ENCODE data around the gene CTRB2. TPM values are rescaled to one million over a fixed set of nuclear protein-coding genes. Genes with fewer than 3 reads are reported as not detected.
"Not testable (repeated sequence)": the region's sequence is repeated elsewhere in the genome, so short reads cannot be mapped to it uniquely, and the experiment has no call there.

Gene CTRB2
- total and polyA plus RNA-seq, 8 donors = 0.14 TPM; not detected in 7

- peak in 1 of 4 donors; percentile 56 for DNase-seq
- intact Hi-C loops (cut with DNase I) = no loop called here
- Histone ChIP-seq H3K27me3 (no peaks in the 10 kb centered on the region), H3K4me3 (no peak overlapping the region), H3K4me1 (peaks cover 43 to 57% of the 10 kb centered on the region in 2 donors), H3K36me3 (peaks cover 0 to 30% of the 10 kb centered on the region in 2 donors), H3K9me3 (no peaks in the 10 kb centered on the region), H3K27ac (no peak overlapping the region)
- ATAC-seq = no peak
- TF ChIP-seq CTCF (IDR thresholded peaks at IDR 0.05) = no peak
These were observed 34.5 kb upstream of the CTRB2 start for GRCh38 chr16:75241412-75241811.

- Histone ChIP-seq H3K36me3 (peaks cover 0 to 37% of the 10 kb centered on the region in 2 donors), H3K4me1 (peaks cover 36 to 49% of the 10 kb centered on the region in 2 donors)
- intact Hi-C loops (cut with DNase I); H3K27me3 ChIP-seq; H3K4me3 ChIP-seq; H3K27ac ChIP-seq; ATAC-seq; H3K9me3 ChIP-seq: not testable (repeated sequence)
- peak in 1 of 4 donors; percentile 61 for DNase-seq
These were observed 33.7 kb upstream of the CTRB2 start for GRCh38 chr16:75240633-75241032.

- H3K27me3 ChIP-seq = no peaks in the 10 kb centered on the region
- no peaks in the 10 kb centered on the region for H3K9me3 ChIP-seq
- ATAC-seq (no peak), DNase-seq (peak in 1 of 4 donors; percentile 71)
- H3K36me3 ChIP-seq = peaks cover 0 to 47% of the 10 kb centered on the region in 2 donors
- peak overlapping the region; percentile 51 to 77 for H3K27ac ChIP-seq
- H3K4me1 ChIP-seq = peaks cover 26 to 40% of the 10 kb centered on the region in 2 donors
- no peak overlapping the region for H3K4me3 ChIP-seq
- no peak for TF ChIP-seq CTCF (IDR thresholded peaks at IDR 0.05)
- intact Hi-C loops (cut with DNase I) = no loop called here
These were observed 32.7 kb upstream of the CTRB2 start for GRCh38 chr16:75239542-75240122.

- Histone ChIP-seq H3K9me3 (no peaks in the 10 kb centered on the region), H3K27ac (peak overlapping the region; percentile 51 to 77), H3K4me3 (no peak overlapping the region), H3K4me1 (peaks cover 20 to 39% of the 10 kb centered on the region in 2 donors), H3K27me3 (no peaks in the 10 kb centered on the region), H3K36me3 (peaks cover 0 to 51% of the 10 kb centered on the region in 2 donors)
- ATAC-seq (peak; percentile 4), DNase-seq (no peak)
- intact Hi-C loops (cut with DNase I) = no loop called here
- no peak for TF ChIP-seq CTCF (IDR thresholded peaks at IDR 0.05)
These were observed 32.0 kb upstream of the CTRB2 start for GRCh38 chr16:75238853-75239541.

- peaks cover 14 to 32% of the 10 kb centered on the region in 2 donors for H3K4me1 ChIP-seq
- intact Hi-C loops (cut with DNase I) = no loop called here
- ATAC-seq (peak; percentile 64), DNase-seq (peak in 3 of 4 donors; percentile 69 to 87 (median 77))
- H3K27ac ChIP-seq = peak overlapping the region; percentile 51 to 77
- no peaks in the 10 kb centered on the region for H3K9me3 ChIP-seq
- H3K27me3 ChIP-seq = peaks cover 0 to 4% of the 10 kb centered on the region in 2 donors
- no peak overlapping the region for H3K4me3 ChIP-seq
- peaks cover 0 to 53% of the 10 kb centered on the region in 2 donors for H3K36me3 ChIP-seq
- TF ChIP-seq CTCF (IDR thresholded peaks at IDR 0.05) = no peak
These were observed 31.3 kb upstream of the CTRB2 start for GRCh38 chr16:75238132-75238852.
